OCI-LY7 (cell line): Measurements from ENCODE around the gene CAMSAP3. TPM values are rescaled to one million over a fixed set of nuclear protein-coding genes. Genes with fewer than 3 reads are reported as not detected.

Experiments
- BruUV-seq: library from RNA; stranded (reverse); fragments of 400-500 nt; replicated peaks from 2 replicates; lab custom pipeline; 2021; lab: Mats Ljungman, UMichigan
- CTCF ChIA-PET: fragments of 300-600 bp; sonication (Branson Sonifier 250); formaldehyde crosslinking; loops from one replicate; lab custom pipeline; 2022; ENCODE audit warnings: antibody characterized with exemption; ENCODE audit not compliant: unreplicated experiment; lab: Charles Lee
- POLR2A ChIA-PET: fragments of 300-600 bp; sonication (Branson Sonifier 250); formaldehyde crosslinking; loops from one replicate; lab custom pipeline; 2022; ENCODE audit warnings: antibody characterized with exemption; lab: Charles Lee
- DNase-seq: peaks from one replicate; pipeline ENCODE4 v3.0.0-alpha.2; 2015; ENCODE audit warnings: low spot score
- H2AFZ ChIP-seq: fragments of 200-600 bp; sonication (generic), shearing (Covaris generic); 2 replicates; pipeline ENCODE4 v1.6.1; 2014; ENCODE audit warnings: mild to moderate bottlenecking, antibody characterized with exemption, low read length, moderate library complexity
- H3K27ac ChIP-seq: fragments of 200-600 bp; sonication (generic); 2 replicates; pipeline ENCODE4 v1.5.1; 2014; ENCODE audit warnings: mixed run types, low read depth, mild to moderate bottlenecking, moderate library complexity, low read length, inconsistent platforms; ENCODE audit not compliant: poor library complexity, severe bottlenecking
- H3K36me3 ChIP-seq: fragments of 200-600 bp; sonication (generic); 2 replicates; pipeline ENCODE4 v1.6.1; 2014; ENCODE audit warnings: mild to moderate bottlenecking, antibody characterized with exemption, low read length, moderate library complexity, mixed read lengths; ENCODE audit not compliant: insufficient read depth
- H3K4me1 ChIP-seq: fragments of 200-600 bp; sonication (generic); 2 replicates; pipeline ENCODE4 v1.5.1; 2014; ENCODE audit warnings: mild to moderate bottlenecking, low read length; ENCODE audit not compliant: insufficient read depth, poor library complexity, severe bottlenecking
- H3K4me2 ChIP-seq: fragments of 200-600 bp; sonication (generic); 2 replicates; pipeline ENCODE4 v1.6.1; 2014; ENCODE audit warnings: mild to moderate bottlenecking, low read length
- H3K4me3 ChIP-seq: fragments of 200-600 bp; sonication (generic); 2 replicates; pipeline ENCODE4 v1.5.1; 2014; ENCODE audit warnings: mild to moderate bottlenecking, low read depth, low read length; ENCODE audit not compliant: poor library complexity, severe bottlenecking
- H3K79me2 ChIP-seq: fragments of 200-600 bp; sonication (generic); 2 replicates; pipeline ENCODE4 v1.6.1; 2016; ENCODE audit warnings: low read depth, mild to moderate bottlenecking, low read length, moderate library complexity, mixed read lengths; ENCODE audit not compliant: insufficient read depth
- H3K9me2 ChIP-seq: fragments of 200-600 bp; sonication (generic); 2 replicates; pipeline ENCODE4 v1.6.1; 2016; ENCODE audit warnings: mild to moderate bottlenecking, low read length, mixed read lengths; ENCODE audit not compliant: insufficient read depth
- H3K9me3 ChIP-seq: fragments of 200-600 bp; sonication (generic); 2 replicates; pipeline ENCODE4 v1.6.1; 2014; ENCODE audit warnings: mild to moderate bottlenecking, mixed run types, low read length, mixed read lengths
- H4K20me1 ChIP-seq: fragments of 200-600 bp; sonication (generic); 2 replicates; pipeline ENCODE4 v1.6.1; 2014; ENCODE audit warnings: mild to moderate bottlenecking, antibody characterized with exemption, low read length, moderate library complexity, mixed read lengths; ENCODE audit not compliant: insufficient read depth
- EZH2phosphoT487 ChIP-seq: fragments of 200-600 bp; sonication (generic); IDR thresholded peaks from 2 replicates; pipeline ENCODE4 v1.6.1; 2018; ENCODE audit warnings: low read depth, borderline replicate concordance, mild to moderate bottlenecking, mixed run types, antibody characterized with exemption, low read length, moderate library complexity, mixed read lengths
- intact Hi-C: fragments of 100-400 bp; cut with micrococcal nuclease; formaldehyde crosslinking; loops from one replicate; pipeline ENCODE4 v1.10.0; 2022; ENCODE audit not compliant: unreplicated experiment
- total RNA-seq, 2 experiments: library from RNA; depleted of rRNA in 1 of 2; stranded (reverse); fragments of >200 nt in 1 of 2; shearing (Covaris generic) in 1 of 2; gene quantifications; 2 replicates each; pipeline ENCODE4 v1.2.3, GENCODE V29; 2014 to 2022
- TF ChIP-seq, protein P1 (sequence below): fragments of 200-600 bp; sonication (generic); conservative IDR thresholded peaks from 2 replicates; pipeline ENCODE4 v1.5.1; 2014; ENCODE audit warnings: mild to moderate bottlenecking, antibody characterized with exemption, low read length, moderate library complexity, mixed read lengths

CAMSAP3 gene
- total RNA-seq, 2 experiments from 2014 or later: 1.6 to 1.9 TPM

DNA sequence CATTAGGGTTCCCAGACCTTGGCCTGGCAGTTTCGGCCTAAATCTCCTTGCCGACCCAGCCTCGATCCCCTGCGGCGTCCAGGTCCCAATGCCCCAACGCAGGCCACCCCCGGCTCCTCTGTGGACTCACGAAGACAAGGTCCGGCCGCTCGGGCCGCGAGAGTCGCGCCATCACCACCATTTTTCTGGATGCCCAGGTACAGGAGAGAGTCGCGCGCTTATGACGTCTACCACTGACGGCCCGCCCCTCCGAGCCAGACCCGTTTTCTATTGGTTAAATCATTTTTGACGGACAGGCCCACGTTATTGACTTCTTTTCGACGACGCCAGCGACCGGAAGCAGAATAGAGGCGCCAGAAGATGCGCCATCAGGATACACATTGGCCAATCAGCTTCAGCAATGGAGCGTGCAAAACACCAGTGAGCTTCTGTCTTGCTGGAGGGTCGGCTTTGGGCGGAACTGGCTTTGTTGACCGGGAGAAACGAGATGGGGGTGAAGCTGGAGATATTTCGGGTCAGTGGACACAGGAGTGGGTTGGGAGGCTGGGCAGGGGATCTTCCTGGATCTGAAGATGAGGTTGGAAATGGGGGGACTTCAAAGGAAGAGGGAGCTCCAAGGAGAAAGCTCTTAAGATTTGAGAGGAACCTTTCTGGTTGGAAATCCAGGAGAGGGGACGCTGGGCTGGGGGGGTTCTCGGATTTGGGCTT, 33.8 kb downstream of the CAMSAP3 start, which contains the start of the genes PET100 and XAB2:
Gene PET100, plus strand, starts transcription at position 447 of the 708 bp plus-strand sequence. Its CDS starts 41 bp downstream, at position 488.
Gene XAB2, minus strand, starts transcription at position 199 of the 708 bp plus-strand sequence. Its CDS starts 18 bp downstream, at position 181.
- no peaks in the 10 kb centered on the region for H3K9me3 ChIP-seq
- intact Hi-C loops: no loop called here
- peaks cover 33% of the 10 kb centered on the region for H3K79me2 ChIP-seq
- ChIA-PET CTCF (interaction anchor here (1.2 kb wide), 1 partner anchor 51 kb away, joined by 3 read pairs; the partner anchor contains the start of gene TRAPPC5), POLR2A (interaction anchor here (0.5 to 1.6 kb wide), 6 partner anchors 8 to 334 kb away, joined by 3 to 10 read pairs (median 5); no protein-coding TSS in a partner anchor)
- H3K4me1 ChIP-seq: peaks cover 15% of the 10 kb centered on the region
- peaks cover 26% of the 10 kb centered on the region; the same call in 1 of the 2 replicates for H3K36me3 ChIP-seq
- peak within 1 kb of the TSS; percentile 95 for H3K4me2 ChIP-seq
- no peak for TF ChIP-seq EZH2phosphoT487
- TF ChIP-seq, protein P1, sequence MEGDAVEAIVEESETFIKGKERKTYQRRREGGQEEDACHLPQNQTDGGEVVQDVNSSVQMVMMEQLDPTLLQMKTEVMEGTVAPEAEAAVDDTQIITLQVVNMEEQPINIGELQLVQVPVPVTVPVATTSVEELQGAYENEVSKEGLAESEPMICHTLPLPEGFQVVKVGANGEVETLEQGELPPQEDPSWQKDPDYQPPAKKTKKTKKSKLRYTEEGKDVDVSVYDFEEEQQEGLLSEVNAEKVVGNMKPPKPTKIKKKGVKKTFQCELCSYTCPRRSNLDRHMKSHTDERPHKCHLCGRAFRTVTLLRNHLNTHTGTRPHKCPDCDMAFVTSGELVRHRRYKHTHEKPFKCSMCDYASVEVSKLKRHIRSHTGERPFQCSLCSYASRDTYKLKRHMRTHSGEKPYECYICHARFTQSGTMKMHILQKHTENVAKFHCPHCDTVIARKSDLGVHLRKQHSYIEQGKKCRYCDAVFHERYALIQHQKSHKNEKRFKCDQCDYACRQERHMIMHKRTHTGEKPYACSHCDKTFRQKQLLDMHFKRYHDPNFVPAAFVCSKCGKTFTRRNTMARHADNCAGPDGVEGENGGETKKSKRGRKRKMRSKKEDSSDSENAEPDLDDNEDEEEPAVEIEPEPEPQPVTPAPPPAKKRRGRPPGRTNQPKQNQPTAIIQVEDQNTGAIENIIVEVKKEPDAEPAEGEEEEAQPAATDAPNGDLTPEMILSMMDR: no peak
- peak; percentile 99 for DNase-seq
- H3K27ac ChIP-seq: no peak within 1 kb of the TSS
- H4K20me1 ChIP-seq: 0 out of 2 replicates have a peak, but pooled peaks cover 6% of the 10 kb centered on the region
- peak within 1 kb of the TSS; percentile 92 for H3K4me3 ChIP-seq
- H3K9me2 ChIP-seq: no peaks in the 10 kb centered on the region
- BruUV-seq: no TSS peak
- H2AFZ ChIP-seq: peak within 1 kb of the TSS; percentile 24; the same call in 1 of the 2 replicates

DNA sequence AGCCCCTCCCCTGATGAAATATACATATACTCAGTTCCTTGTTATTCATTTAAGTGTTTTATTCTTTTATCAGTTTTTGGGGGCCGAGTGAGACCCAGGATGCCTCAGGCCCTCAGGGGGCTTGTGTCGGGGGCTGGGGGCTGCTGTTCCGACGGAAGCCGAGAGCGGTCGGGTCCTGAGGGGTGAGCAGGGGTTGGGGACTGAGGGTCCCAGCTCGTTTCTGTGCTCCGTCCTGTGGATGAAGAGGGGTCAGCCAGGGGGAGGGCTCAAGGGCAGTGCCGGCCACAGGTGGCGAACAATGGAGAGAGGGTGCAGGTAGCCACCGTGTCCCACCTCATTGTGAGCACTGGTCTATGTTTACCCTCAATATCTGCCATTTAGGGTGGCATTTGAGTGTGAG, 35.9 kb downstream of the CAMSAP3 start:
- H3K79me2 ChIP-seq: peaks cover 33% of the 10 kb centered on the region
- peaks cover 16% of the 10 kb centered on the region; the same call in 1 of the 2 replicates for H3K36me3 ChIP-seq
- H3K4me2 ChIP-seq: no peak overlapping the region
- H3K9me3 ChIP-seq: no peaks in the 10 kb centered on the region
- H2AFZ ChIP-seq: no peak overlapping the region
- no peaks in the 10 kb centered on the region for H3K9me2 ChIP-seq
- no peak for DNase-seq
- BruUV-seq: no TSS peak
- peaks cover 21% of the 10 kb centered on the region for H3K4me1 ChIP-seq
- 0 out of 2 replicates have a peak, but pooled peaks cover 6% of the 10 kb centered on the region for H4K20me1 ChIP-seq
- no peak overlapping the region for H3K4me3 ChIP-seq
- no peak for TF ChIP-seq EZH2phosphoT487
- TF ChIP-seq, protein P1: no peak
- POLR2A ChIA-PET: interaction anchor here (0.5 kb wide), 1 partner anchor 422 kb away, joined by 3 read pairs; no protein-coding TSS in a partner anchor
- no peak overlapping the region for H3K27ac ChIP-seq
- intact Hi-C loops: no loop called here
- CTCF ChIA-PET: no interaction called here
